ENCODE measurements around the gene OGDH. TPM values are rescaled to one million over a fixed set of nuclear protein-coding genes. Genes with fewer than 3 reads are reported as not detected.
"Not testable (repeated sequence)": the region's sequence is repeated elsewhere in the genome, so short reads cannot be mapped to it uniquely, and the experiment has no call there.

The OGDH gene
- total and polyA plus RNA-seq, 2 of the 13 experiments (the other 11 are each of a cell fraction or from before 2014, with no cell fraction given) = 17.4 to 25.4 TPM

GRCh38 chr7:44595934-44596635 lies 10.3 kb upstream of the OGDH start (continued):
- TF ChIP-seq FUBP1 (CRISPR knock-in tag; IDR thresholded peaks at IDR 0.05; ENCODE audit: borderline replicate concordance) = no peak
- TF ChIP-seq ZNF713 (CRISPR knock-in tag; IDR thresholded peaks at IDR 0.05) = no peak
- no peak for TF ChIP-seq MIER2 (CRISPR knock-in tag; IDR thresholded peaks at IDR 0.05)
- TF ChIP-seq ZNF569 (CRISPR knock-in tag; IDR thresholded peaks at IDR 0.05; ENCODE audit: borderline replicate concordance) = no peak
- TF ChIP-seq ZNF253 (CRISPR knock-in tag; IDR thresholded peaks at IDR 0.05; ENCODE audit: borderline replicate concordance) = no peak

DNA sequence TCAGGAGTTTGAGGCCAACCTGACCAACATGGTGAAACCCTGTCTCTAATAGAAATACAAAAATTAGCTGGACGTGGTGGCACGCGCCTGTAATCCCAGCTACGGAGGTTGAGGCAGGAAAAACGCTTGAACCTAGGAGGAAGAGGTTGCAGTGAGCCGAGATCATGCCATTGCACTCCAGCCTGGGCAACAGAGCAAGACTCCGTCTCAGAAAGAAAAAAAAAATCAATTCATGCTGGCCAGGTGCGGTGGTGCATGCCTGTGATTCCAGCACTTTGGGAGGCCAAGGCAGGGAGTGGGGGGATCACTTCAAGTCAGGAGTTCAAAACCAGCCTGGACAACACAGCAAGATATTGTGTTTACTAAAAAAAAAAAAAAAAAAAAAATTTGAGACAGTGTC lies 9.2 kb upstream of the OGDH start:
- in situ Hi-C loops (cut with HindIII; ENCODE audit: extremely low pct_ligation_motif_present, low pct_unique_long_range_greater_than_20kb) = loop anchor here (25.0 kb wide), 1 partner anchor 165 kb away; no protein-coding TSS in a partner anchor

More for the DNA sequence above, 9.2 kb upstream of the OGDH start:
- WGBS (ENCODE audit: low lambda C conversion rate) = 70% methylated on average over 8 of the region's 8 CpGs
- H3K9me3 ChIP-seq (ENCODE audit: low read length); CTCF ChIA-PET (ENCODE audit: low intra/inter-chr PET ratio, low total read pairs); H3K4me2 ChIP-seq (ENCODE audit: low read depth, low read length); H3K79me2 ChIP-seq (ENCODE audit: insufficient read depth, low read length); H3K27ac ChIP-seq (ENCODE audit: extremely low read length, insufficient read depth, low read length); BruUV-seq (replicated peaks); intact Hi-C loops (cut with micrococcal nuclease; ENCODE audit: unreplicated experiment); DNase-seq (ENCODE audit: low spot score); ATAC-seq; FAIRE-seq; H3K4me1 ChIP-seq (ENCODE audit: insufficient read depth, low read length); H3K4me3 ChIP-seq (replicated peaks in 1 of 3; ENCODE audit: insufficient read depth in 1 of 3, low read depth in 2 of 3, low read length in 3 of 3); H3K27me3 ChIP-seq (ENCODE audit: control insufficient read depth in 1 of 2, insufficient read depth in 2 of 2, low read length in 2 of 2); POLR2A ChIA-PET; H2AFZ ChIP-seq (ENCODE audit: low read length); H3K9ac ChIP-seq (ENCODE audit: insufficient read depth, low read depth, low read length); H4K20me1 ChIP-seq (ENCODE audit: insufficient read depth, low read length); H3K36me3 ChIP-seq (replicated peaks in 1 of 2; ENCODE audit: control insufficient read depth in 1 of 2, insufficient read depth in 2 of 2, low read length in 2 of 2): not testable (repeated sequence)
